ENCODE data around the gene PALLD.
A peak's percentile ranks its signal among the peaks of the same experiment; 100 is the strongest.

Gene PALLD

DNA sequence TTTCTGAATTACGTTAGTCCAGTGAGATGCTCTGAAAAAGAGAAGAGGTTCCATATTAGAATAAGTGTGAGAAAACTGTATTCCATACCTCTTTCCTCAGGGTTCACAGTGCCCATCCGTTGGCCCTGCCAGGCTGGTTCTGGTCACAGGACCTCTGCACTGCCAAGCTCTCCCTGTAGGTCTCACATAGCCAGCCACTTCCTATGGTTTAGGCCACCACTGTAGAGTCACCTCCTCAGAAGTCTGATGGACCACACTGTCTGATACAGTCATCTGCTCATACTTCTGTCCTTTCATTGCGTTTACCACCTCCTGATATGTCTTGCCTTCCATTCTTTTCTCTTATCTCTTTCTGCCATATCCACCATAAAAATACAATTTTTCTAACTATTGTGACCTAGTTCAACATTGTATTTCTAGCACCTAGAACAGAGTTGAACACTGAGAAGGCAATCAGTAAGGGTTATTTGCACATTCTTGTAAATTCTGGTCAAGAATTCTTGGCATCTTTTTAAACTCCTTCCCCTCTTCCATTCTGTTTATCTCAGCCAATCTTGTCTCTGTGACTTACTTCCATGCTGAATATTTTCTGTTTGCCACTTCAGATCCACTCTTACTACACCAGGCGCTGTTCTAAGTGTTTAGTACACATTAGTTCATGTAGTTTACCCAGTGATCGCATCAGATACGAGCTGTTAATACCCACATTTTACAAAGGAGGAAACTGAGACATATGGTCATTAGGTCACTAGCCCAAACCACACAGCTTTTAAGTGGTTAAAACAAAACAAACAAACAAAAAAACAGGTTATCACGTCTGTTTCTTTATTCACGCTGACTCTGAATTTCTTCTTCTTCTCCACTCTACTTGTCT is 387.6 kb downstream of the PALLD start:
- no peak for DNase-seq

DNA sequence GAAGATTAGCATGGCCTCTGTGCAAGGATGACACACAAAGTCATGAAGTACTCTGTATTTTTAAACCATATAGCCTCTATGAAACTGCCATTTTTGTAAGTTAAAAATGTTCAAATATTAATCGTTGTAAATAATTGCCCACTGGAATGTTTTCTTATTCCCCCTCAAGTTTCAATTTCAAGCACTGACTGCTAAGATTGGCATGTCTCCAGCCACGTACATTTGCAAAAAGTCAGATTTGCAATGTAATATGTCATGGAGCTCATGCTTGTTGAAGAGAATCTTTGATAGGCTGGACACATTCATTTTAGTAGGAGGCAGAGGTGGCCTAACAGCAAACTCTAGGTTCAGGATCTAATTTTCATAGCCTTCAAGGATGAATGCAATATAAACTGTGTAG is 388.5 kb downstream of the PALLD start:
- DNase-seq: peak; percentile 23

DNA sequence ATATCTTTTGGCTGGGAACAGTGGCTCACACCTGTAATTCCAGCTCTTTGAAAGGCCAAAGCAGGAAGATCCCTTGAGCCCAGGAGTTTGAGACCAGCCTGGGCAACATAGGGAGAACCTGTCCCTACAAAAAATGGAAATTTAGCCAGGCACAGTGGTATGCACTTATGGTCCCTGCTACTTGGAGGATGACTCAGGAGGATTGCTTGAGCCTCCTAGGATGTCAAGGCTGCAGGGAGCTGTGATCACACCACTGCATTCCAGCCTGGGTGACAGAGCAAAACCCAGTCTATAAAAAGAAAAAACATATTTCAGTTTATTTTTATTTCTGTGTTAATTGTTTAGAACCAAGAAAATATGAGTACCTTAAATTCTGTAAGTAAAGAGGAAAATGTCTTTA is 389.5 kb downstream of the PALLD start:
- DNase-seq: peak; percentile 86

DNA sequence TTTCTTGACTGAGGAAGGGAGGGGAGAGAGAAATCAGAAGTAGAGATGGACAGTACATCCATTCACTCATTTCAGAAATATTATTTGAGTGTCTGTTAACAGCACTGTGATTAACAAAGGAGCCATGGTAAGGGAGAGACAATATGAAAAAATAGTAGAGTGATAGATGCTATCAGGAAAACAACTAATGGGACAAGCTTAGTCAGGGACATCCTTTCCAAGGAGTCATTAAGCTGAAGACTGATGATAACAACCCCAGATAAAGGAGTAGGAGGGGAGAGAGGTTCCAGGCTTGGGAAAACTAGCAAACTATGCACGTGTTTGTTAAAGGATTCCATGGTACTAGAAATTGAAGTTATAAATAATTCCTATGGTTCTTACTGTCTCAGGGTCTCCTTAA is 391.0 kb downstream of the PALLD start:
- DNase-seq: no peak

DNA sequence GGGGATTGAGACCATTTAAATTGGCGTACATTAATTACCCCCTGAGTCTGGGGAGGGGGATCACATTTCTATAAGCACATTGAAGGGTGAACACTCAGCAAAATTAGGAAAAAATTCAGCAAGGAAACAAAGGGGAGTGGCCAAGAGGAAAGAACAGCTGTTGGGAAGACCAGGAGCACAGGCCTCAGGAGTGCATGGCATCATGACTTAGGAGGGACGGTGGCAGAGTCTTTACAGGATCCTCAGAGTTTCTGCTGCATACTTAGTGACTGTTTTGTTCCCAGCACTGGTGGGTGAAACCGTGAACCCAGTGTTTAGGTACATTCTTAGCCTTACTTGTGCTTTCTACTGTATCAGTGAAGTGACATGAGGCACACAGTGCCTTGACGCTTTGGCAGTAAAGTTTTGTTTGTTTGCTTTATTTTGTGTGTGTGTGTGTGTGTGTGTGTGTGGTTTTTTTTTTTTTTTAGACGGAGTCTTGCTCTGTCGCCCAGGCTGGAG is 391.9 kb downstream of the PALLD start:
- no peak for DNase-seq

DNA sequence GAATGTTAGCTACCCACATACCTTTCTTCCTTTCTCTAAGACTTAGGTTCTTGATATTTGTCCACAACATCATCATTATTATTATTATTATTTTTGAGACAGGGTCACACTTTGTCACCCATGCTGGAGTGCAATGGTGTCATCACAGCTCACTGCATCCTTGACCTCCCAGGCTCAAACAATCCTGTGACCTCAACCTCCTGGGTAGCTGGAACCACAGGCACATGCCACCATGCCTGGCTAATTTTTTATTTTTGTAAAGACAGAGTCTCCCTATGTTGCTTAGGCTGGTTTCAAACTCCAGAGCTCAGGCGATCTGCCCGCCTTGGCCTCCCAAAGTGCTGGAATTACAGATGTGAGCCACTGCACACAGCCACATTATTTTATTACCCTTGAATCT is 394.2 kb downstream of the PALLD start:
- DNase-seq: no peak

DNA sequence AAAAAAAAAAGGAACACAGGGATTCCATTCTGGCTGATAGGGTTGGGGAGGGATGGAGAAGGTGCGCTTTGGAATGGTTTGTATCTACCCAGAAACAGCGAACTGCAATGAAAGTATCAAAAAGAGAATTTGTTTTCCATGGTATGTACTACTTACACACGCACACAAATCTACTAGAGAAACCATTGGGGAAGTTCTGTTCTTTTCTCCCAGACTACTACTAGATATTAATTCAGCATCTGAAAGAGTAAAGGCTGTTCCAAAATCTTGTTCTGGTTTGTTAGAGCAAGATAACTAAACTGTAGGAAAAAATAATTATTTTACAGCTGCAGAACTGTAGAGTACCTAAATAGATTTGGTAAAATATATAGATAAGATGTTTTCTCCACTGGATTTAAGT is 394.8 kb downstream of the PALLD start:
- no peak for DNase-seq

DNA sequence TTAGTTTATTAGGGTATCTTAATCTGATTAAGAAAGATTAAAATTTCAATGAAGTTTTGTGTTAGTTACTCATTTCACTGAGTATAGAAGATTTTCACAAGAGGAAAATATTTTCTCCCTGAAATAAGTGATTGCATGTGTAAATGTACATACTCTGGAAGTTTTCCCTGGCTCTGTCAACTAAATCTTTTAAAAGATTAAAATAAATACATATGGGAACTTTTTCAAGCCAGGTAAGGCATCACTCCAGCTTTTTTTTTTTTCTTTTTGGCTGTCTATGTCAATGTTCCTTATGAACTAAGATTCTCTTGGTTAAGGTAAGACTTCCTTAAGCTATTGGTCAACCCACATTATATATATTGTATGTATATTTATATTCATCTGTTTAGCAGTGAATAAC is 395.6 kb downstream of the PALLD start:
- DNase-seq: no peak

DNA sequence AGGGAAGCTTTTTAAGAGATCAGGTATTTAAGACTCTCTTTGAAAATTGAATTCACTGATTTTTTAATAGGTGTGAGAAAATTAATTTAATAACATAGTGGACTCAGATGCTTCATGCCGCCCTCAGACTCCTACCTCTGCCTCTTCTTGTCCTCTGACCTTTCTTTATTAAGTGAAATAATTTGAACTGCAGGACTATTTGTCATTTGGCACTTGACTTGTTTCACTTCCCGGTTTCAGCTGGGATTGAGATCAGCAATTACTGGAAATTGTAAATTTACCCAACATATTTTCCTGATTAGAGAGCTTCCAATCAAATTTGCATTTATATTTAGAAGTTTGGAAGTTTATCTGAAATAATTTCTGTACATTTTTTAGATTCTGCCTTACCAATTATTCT is 396.4 kb downstream of the PALLD start:
- DNase-seq: no peak

DNA sequence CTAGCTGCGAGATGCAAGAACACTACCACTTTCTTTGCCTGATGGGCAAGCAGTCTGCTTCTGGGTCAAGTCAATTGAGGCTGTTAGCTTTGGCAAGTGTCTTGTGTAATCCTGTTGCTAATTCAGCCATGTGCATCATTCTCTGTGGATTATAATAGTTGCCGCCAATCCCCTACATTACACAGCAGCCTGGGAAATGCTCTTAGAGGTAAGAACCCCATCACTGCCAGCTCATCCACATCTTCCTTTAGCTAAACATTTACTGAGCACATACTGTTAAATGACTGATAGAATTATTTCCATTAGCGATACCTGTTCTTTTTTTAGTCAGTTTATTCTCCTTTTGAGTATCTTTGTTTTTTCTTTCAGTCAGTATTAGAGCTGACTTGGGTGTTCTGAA is 397.0 kb downstream of the PALLD start:
- no peak for DNase-seq

DNA sequence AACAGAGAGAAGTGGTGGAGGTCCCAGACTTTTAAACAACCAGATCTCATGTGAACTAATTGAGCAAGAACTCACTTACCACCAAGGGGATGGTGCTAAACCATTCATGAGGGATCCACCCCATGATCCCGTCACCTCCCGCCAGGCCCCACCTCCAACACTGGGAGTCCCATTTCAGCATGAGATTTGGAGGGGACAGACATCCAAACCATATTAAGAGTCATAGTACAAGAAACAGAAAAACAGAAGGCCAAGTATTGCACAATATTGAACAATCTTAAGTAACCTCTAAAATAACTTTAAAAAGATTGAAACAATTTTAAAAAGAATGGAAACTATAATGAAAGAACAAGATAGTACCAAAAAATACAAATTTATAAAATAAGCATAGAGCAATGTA is 403.2 kb downstream of the PALLD start:
- DNase-seq: no peak

DNA sequence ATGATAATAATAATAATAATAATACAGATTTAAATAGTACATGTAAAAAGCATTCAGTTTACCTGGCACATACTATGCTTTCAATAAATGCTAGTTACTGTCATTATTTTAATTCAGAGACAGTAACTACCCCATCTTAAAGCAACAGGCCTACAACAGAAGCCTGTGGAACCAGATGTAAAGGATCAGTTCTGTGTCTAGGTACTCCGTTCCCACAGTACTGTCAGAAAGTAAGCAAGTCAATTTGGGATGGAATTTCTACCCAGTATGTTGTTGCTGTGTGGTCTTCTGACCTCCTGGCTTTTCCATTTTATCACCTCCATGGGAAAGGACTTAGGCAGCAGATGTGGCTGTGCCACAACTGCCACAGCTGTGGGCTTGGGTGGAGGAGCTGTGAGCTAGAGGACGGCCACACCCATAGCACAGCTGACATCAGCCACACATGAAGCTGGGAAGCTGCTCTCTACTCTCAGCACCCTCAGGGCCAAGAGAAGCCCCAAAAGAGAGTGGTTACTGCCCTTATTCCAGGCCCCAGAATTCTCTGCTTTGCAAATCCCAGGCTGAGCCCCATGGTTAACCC is 410.4 kb downstream of the PALLD start:
- DNase-seq: peak; percentile 51

DNA sequence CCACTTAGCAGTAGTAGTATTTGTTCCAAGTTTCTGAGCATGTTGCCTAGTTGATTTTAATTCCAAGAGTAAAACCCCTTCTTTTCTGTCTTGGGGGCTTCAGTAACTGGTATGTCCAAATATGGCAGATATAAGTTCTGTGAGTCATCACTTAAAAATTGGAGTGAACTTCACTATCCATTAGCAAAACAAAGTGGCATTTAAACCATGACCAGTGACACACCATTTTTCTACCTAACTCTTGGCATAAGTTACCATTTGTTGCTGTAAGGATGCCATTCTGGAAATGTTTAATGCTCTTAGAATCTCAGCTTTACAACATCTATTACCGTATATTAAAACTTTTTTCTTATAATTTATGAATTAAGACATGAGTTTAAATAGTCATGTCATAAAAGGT is 411.2 kb downstream of the PALLD start:
- peak; percentile 79 for DNase-seq

DNA sequence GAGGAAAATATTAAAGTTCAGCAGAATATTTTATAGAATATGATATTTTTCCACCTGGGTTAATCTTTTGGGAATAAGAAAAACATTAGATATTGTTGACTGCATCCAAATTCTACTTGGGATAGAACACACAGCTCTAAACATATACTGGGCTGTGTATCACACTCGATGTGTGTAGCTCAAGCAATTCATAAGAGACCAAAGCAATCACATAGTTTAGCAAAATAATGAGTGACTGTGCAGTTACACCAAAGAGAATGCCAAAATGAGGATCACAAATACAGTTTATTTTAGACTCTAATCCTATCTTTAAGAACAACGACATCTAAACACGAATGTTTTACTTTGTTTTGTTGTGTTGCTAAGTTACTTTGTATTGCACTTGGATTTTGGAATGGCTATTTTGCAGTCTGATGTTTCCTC is 412.0 kb downstream of the PALLD start:
- no peak for DNase-seq

DNA sequence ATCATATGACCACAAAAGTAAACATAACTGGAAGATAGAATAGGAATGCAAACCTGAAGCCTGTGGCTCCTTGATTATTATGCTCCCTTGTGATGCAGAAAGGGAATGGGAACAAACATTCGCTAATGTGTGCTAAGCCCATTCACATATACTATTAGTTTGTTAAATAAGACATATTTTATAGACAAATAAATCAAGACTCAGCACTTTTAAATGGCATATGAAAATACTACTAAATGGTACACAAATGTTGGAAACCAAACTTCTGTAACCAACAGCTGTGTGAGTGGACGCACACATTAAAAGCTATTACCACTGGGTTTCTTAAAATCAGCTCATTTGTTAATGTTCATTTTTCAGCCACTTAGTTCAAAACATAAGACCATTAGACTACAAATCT is 417.2 kb downstream of the PALLD start:
- no peak for DNase-seq

DNA sequence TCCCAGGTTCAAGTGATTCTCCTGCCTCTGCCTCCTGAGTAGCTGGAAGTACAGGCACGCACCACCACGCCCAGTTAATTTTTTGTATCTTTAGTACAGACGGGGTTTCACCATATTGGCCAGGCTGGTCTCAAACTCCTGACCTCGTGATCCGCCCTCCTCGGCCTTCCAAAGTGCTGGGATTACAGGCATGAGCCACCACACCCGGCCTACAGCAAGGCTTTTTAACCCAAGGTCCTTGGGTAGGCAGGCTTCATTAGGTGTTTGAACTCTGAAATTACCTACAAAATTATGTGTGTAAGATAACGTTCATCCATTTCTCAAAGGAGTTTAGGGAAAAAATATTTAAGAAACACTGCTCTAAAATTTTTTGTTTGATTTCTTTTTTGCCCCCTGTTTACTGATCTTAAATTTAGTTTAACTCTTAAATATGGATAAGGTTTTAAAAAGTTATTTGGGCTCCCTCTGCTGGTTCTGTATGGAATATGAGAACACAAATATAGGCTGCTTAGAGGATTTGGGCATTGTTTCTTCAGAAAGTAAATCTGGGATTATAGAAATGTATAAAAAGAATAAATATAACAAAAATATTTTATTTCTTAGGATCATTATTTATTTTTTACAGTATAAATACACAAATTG is 420.4 kb downstream of the PALLD start:
- DNase-seq: peak; percentile 55

DNA sequence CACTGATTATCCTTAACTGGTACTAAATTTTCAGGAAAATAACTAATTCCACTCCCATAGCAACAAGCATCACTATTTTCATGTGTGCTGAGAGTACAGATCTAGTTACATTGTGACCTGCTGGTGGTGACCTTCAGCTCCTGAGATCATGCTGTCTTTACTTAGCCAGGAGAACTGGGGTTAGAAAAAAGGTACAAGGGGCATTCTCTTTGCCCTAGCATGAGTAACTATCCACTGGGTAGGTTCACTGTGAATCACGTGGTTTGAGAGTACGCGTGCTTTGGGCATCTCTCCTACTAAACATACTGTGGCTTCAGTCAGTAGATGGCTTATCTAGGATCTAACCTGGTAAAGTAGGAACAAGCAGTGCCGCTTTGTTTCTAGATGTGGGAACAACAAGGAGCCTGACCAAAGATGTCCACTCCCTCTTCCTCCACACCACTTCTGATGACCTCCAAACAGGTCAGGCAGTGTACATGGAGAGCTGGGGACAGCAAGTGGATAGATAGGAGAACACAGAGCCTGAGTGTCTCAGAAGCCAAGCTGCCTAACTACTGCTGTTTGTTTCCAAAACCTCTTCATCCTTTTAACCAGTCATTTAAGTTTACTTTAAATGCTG is 423.0 kb downstream of the PALLD start:
- no peak for DNase-seq

DNA sequence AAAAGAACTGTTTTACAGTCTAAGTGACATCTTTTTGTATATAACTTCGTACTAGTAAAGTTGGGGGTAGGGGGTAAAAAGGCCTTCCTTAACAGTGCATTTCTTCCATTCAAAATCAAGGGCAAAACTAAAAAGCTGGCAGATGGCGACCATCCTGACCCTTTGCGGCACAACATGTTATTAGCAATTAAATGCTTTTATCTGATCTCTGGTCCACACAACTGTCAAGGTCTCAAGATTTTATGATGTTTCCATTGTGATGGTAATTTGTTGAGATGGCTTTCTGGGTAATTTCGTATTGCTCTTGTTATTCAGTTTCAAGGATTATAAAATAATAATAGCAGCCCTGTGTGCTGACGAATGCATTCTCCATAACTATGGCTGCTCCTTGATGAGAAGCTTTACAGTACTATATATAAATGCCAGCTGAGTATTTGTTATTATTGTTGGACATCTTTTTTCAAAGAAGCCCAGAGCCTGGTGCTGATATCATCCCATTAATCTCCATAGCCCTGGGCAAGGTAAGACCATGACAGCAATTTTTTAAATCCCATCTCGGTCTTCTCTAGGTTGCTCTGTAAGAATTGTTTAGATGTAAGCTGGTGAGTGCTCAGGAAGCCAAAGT is 423.7 kb downstream of the PALLD start:
- DNase-seq: no peak

DNA sequence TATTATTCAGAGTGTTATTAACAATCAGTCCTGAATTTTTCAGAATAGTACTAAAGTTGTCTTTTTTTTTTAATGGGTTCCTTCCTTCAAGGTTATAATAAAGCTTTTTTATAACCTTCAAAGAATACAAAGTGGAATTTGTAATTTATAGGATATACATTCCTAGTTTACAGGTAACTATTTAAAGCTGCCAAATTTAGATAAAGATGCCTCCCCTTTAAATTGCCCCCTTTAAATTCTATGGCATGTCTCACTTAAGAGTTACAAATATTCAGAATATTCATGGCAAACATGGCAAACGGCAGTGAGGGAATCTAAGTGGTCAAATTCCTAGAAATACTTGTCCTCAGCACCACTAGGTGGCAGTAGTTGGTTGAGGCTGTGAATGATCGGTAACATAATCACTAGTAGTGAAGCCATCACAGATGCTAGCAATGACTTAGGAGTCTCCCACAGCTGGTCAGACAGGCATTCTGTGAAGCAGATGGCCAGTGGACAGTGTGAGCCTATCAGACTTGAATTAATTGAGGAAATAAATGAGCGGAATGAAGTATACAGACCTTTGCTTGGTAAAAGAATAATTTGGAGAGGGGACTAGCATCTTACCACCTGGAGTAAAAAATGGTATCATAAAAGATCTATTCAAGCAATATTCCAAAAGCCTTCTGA is 426.8 kb downstream of the PALLD start:
- peak; percentile 67 for DNase-seq

DNA sequence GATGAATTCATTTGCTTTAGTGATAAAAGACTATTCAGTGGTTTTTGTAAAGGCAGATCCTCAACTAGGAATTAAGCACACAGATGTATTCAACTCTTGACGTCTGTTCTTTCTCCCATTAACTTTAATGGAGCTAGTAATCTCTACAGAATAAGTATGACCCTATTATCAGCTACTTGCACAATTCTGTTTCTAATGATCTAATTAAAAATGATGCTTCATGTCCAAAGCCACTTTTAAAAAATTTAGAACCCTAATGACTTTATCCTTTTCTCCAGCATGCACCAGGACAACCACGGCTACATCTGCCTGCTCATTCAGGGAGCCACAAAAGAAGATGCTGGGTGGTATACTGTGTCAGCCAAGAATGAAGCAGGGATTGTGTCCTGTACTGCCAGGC is 427.8 kb downstream of the PALLD start:
- DNase-seq: no peak

DNA sequence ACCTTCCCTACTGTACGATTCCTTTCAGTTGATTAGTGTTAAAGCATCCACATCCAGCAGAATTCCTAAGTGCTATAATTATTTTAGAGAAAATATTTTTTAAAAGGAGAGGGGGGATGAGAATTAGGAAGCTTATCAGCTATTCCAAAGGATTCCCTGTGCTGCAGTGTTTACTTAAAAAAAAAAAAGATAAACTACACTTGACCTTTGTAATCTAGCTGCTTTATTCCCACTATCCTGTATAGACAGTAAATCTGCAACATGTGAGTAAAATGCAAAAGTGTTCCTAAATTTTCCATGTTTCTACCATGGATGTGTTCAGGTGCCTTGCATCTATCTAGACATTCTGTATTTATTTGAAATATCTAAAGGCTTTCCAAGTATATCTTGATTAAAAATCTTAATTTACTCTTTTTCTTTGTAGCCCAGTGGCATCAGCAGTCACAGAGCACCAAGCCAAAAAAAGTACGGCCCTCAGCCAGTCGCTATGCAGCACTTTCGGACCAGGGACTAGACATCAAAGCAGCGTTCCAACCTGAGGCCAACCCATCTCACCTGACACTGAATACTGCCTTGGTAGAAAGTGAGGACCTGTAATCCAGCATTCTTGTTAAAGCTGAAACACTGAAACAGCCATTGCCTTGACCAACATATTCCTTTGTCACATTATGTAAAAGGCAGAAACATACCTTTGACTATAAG is 429.1 kb downstream of the PALLD start:
- no peak for DNase-seq

DNA sequence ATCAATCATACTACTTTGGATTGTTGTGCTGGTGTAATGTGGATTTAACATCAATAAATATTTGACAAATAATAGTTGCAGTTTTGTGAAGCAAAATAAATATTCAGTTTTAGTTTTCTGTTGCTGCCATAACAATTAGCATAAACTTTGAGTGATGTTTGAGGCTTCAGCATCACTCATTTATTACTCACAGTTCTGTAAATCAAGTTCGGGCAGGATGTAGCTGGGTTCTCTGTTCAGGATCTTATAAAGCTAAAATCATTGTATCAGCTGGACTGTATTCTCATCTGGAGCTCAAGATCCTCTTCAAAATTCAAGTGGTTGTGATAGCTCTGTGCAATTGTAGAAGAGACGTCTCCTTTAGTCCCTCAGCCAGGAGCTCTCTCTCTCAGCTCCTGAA is 431.5 kb downstream of the PALLD start:
- no peak for DNase-seq

Measured in EL (cell line).